Stimulated activated CD8-positive, alpha-beta memory T cell treated with anti-CD3 and anti-CD28 coated beads, Interleukin-15, amount 100 ng/mL, for 48 hours (primary cell): Measurements from ENCODE around the gene POLQ.
A peak's percentile ranks its signal among the peaks of the same experiment; 100 is the strongest.
"Not testable (repeated sequence)": the region's sequence is repeated elsewhere in the genome, so short reads cannot be mapped to it uniquely, and the experiment has no call there.

Source experiments
- DNase-seq, 2 donors: peaks; one replicate each; pipeline ENCODE4 v3.0.0-alpha.2; 2020; ENCODE audit warnings: low read depth in 2 of 2

Gene POLQ

DNA sequence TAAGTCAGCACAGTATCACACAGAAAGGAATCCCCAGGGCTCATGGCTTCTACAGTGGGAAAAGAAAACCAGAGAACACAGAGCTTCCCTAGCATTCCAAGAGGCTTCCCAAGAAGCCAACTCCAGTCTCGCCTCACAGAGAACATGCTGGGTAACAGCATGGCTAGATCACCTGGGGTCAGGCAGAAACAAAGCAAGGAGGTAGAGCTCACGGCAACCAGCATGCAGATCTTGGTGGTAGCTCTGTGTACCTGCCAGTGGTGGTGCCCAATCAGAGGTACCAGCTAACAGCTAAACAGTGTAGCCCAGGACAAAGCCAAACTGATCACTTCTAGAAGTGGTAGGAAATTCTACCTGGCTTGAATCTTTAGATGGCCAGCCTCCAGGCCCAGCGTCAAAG lies 31.3 kb downstream of the POLQ start:
- DNase-seq, result no peak

DNA sequence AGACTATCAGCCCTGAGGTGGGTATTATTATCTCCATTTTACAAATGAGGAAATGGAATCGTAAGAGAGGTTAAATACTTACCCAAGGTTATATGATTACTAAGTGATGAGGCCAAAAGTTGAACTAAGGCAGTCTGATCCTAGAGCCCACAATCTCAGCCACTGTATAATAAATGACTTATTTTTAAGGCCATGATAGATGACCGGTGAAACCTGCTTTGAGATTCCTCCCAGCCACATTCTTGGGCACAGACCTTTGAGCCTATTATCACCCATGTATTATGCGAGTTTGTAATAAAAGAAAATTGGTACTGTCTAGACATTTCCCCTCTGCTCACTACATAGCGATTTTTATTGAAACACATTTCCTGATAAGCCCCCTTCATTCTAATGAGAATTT lies 37.4 kb downstream of the POLQ start:
- no peak for DNase-seq

DNA sequence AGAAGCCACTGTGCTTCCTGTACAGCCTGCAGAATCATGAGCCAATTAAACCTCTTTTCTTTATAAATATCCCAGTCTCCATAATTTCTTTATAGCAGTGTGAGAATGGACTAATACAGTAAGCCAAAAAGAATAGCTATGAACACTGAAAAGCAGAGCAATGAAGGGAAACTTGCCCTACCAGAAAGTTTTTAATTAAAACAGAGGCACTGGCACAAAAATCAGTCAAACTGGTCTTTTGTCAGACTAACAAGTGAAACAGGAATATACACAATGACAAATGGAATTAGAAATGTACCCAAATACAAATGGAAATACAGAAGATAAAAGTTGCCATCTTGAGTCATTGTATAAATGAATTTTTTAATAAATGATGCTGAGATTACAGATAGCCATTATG lies 40.5 kb downstream of the POLQ start:
- no peak for DNase-seq

DNA sequence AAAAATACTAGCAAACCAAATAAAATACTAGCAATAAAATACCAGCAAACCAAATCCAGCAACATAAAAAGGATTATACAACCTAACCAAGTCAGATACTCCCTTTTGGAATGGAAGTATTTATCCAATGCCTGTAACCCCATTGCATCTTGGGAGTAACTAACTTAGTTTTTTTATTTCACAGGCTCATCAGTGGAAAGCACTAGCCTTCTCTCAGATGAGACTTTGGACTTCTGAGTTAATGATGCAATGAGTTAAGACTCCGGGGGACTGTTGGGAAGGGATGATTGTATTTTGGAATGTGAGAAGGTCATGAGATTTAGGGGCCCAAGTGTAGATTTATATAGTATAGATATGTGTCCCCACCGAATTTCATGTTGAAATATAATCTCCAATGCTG lies 41.2 kb downstream of the POLQ start:
- no peak for DNase-seq

DNA sequence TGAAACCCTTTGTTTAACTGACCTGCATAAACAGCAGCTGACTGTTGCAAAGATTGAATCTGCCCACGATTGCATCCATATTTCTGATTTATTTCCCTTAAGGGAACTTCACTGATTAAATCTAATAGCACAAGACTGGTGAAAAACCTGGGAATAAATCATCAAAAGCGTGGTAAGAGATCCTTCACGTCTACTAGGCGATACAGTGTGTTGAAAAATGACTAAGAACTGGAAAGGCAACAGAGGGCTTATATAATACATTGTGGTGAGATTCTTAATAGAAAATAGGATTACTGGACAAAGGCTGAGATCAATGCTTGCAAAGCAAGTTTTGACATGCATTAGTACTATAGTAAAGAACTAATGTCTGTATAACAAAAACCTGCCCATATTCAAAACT lies 49.0 kb downstream of the POLQ start:
- no peak for DNase-seq

DNA sequence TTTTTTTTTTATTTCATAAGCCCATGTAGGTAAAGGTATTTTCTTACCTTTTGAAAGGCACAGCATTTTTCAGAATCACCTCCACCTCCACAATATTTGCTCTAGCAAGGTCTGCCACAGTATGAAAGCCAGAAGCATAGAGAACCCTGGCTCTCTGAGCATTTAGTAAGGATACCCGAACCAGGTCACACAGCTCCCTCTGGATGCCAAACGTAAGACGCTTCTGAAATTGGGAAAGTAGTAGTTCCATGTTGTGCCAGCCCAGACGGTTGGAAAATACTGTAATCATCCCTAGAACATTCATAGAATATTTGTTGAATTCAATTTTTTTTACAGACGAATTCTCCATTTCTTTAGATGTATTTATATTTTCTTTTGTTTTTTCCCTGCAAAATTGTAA lies 52.4 kb downstream of the POLQ start:
- no peak for DNase-seq

DNA sequence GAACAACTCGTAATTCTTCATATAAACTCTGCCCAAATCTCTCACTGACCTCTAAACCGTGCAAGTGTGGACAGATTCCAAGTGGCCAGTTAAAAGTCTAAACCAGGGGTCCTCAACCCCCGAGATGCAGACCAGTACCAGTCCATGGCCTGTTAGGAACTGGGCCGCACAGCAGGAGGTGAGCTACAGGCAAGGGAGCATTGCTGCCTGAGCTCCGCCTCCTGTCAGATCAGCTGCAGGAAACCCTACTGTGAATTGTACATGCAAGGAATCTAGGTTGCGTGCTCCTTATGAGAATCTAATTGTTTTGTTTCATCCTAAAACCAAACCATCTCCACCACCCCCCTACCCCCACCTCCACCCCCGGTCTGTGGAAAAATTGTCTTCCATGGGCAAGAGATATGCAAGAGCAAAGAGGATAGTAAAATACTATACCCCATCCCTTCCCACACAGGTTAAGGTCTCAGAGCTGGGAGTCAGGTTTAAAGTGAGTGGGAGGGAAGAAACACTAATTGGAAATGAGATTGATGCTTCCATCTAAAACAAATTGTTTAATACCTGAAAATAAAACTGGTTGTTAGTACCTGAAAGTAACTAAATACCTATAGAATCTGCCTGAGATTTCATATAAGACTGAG lies 54.0 kb downstream of the POLQ start:
- no peak for DNase-seq

DNA sequence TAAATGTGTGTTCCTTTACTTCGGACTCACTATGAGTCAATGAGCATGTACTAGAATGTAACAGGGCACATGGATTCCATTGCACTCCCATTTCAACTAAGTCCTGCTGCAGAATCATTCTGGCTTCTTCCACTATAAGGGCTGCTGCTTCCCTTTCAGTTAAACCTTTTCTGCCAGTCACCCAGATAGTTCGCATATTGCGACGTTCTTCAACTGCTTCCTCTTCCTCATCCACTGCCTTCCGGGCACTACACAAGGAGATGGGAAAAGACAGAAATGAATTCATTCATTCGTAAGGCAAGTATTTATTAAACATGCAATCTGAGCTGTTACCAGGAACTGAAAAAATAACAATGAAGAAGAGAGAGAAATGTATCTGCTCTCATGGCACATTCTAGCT lies 55.6 kb downstream of the POLQ start:
- DNase-seq, result no peak

DNA sequence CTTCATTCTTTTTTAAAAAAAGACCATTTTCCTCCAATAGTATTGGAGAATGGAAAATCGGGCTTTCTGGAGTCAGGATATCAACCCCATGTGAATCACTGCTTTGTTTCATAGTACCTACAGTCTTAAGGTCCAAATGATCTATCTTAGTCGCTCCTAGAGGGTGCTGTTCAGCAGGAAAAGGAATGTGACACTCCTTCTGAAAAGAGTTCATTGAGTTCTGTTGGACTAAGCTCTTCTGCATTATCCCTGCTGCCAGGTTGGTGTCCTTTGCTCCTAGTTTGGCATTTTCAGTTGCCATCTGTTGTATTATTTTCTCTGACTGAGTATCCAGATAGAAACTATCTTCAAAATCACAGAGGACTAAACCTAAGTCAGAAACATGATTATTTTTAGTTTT lies 57.2 kb downstream of the POLQ start:
- no peak for DNase-seq

DNA sequence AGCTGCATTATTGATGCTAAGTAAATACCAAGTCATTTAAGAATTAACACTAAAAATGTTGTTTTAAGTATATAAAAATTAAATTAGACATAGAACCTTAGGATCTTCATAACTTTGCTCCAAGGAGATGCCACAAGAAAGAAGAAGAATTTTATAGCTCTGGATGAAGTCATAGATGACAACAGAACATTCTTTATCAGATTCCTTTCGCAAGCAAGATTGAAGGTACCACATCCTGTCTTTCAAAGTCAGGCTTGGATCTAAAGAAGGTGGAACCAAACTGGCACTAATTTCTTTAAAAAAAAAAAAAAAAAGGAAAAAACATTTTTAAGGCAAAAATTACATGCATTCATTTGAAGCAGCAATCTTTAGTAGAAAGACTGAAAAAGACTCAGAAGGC lies 62.5 kb downstream of the POLQ start:
- DNase-seq, result no peak

DNA sequence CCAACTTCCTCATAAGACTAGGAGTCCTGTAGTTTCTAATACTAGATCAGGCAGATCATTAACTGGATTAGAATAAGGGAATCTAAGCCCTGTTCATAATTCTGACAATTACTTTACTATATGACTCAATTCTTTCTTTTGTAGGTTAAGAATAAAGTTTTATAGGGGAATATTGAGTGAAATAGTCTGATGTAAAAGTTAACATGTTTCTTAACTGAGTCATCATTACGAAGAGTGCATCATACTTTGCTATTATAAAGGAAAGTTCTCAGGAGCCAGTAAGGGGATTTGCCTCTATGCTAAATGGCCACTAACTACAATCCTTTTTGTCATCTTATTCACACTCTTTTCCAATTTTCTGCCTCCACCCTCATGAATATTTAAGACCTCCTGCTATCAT lies 63.1 kb downstream of the POLQ start:
- no peak for DNase-seq

DNA sequence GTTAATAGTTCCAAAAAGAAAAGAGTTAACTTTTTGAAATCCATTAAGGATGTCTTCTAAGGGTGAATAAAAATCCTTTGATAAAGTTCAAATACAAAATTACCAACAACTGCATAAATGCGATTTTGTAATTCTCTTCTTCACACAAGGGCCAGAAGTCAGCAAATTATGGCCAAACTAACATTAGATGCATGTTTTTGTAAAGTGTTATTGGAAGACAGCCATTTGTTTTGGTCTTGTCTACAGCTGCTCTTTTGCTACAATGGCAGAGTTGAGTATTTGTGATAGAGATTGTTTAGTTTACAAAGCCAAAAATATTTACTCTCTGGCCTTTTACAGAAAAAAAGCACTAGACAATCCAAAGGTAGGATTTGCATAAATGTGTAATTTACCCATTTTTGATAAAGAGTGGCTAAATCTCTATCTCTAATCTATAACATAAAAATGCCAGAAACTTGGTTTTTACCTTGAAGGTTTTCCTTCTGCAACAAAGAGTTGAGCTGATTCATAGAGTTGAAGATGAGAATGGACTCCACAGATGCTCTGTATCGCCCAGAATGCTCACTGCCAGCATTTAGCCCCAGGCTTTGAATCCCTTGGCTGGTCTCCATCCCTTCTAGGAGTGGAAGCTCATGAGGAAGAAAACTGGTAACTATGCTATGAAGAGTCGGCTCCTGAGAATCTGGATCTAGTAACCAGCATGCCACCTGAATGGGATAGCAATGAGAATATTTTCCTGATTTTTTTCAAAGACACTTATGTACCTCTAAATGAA lies 64.5 kb downstream of the POLQ start:
- DNase-seq, result no peak

DNA sequence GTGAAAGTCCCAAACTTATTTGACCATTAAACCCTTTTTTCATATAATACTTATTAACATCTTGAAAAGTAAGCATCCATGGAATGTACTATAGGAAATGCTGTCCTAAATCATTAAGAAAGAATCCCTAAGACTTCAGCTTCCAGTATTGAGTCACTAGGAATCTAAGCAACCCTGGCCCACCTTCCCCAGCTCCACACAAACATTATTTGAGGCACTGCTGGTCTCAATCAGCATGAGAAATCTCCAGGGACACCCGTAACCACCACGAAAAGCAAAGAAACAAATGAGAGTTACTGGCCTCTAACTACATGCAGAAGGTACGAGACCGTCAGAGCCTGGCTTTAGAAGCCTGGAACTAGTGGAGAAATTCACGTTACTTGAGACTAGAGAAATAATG lies 68.2 kb downstream of the POLQ start:
- no peak for DNase-seq

DNA sequence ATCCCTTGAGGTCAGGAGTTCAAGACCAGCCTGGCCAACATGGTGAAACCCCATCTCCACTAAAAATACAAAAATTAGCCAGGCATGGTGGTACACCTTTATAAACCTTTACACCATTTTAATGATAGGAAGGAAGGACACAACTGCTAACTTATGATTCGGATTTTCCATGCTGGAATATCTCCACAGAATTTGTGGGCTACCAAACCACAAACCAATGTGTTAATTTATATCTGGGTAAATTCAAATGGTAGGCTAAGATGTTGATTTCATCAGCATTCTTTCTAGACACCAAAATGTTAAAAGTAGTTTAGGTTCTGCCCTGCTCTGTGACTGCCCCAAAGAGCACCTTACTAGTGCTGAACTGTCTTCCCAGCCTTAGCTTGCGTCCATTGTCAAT lies 72.8 kb downstream of the POLQ start:
- DNase-seq, result no peak

DNA sequence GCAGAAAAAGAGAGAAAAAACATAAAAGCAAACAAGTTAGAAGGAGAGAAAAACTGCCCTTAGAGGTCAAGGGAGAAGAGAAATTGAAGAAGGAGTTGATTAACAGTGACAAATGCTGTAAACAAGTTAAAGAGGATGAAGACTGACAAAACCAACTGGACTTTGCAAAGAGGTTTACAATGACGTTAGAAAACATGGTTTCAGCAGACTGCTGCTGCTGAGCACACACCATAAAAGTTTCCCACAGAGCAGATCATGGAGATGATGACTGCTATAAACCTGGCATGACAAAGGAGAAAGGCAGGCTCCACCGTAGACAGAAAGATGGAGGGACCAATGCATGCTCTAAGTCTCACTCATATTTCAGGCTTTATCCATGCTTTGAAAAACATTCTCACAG lies 78.7 kb downstream of the POLQ start:
- no peak for DNase-seq

DNA sequence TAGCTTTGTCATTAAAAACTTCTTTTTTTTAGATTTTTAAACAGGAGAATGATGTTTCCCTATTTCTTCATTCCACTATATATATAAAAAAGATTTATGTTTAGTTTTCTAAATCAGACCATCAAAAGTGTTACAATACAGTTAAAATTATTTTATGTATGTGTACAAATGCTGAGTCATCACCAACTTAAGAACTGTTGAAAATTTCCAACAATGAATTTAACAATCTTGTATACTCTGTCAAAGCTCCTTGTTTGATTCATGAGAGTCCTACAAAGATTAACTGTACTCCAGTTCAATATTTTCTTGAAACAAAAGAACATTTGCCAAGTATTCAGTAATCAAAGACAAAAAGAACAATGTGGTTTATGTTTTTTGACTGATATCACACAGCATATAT lies 82.0 kb downstream of the POLQ start:
- DNase-seq, result no peak

DNA sequence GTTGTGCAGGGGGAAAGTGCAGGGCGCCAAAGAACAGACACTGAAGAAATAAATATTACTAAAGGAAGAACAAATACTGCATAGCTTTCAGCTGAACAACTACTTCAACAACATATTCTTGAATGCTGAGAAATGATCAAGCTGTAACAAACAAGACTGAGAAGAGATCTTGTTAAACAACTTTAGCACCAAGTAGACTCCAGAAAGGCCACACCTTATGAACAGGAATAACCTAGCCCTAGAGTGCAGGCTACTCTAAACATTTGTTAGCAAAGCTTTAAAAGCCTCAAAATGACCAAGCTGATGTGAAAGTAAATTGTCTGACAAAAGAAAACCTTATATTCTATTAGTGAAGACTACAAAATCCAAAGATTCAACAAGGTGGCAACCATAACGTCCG lies 83.2 kb downstream of the POLQ start:
- no peak for DNase-seq

DNA sequence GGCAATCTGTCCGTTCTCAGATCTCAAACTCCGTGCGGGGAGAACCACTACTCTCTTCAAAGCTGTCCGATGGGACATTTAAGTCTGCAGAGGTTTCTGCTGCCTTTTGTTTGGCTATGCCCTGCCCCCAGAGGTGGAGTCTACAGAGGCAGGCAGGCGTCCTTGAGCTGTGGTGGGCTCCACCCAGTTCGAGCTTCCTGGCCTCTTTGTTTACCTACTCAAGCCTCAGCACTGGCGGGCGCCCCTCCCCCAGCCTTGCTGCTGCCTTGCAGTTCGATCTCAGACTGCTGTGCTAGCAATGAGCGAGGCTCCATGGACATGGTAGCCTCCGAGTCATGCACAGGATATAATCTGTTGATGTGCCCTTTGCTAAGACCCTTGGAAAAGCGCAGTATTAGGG lies 94.0 kb downstream of the POLQ start:
- DNase-seq, result not testable (repeated sequence)

DNA sequence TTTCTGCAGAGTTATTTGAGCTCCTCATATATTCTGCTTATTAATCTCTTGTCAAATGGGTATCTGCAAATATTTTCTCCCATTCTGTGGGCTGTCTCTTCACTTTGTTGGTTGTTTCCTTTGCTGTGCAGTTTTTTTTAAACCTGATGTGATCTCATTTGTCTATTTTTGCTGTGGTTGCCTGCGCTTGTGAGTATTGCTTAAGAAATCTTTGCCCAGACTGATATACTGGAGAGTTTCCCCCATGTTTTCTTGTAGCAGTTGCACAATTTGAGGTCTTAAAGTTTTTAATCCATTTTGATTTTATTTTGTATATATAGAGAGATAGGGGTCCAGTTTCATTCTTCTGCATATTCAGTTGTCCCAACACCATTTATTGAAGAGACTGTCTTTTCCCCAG lies 102.3 kb downstream of the POLQ start:
- no peak for DNase-seq

DNA sequence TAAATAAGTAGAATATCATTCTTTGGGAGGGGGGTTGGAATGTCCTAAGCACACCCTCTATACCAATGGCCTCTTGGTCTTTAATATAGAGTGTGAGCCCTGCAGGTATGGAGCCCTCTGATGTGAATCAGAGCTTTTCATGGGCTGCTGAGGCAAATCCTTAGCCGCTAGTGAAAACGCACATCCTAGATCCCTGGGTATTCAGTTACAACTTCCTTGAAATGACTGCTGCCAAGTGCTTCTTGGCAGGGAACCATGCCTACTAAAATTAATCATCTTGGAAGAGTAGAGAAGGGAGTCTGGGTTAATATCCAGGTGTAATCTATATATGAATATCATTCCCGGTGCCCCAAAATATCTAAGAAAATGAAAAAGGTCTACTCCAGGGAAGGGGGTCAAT lies 109.1 kb downstream of the POLQ start:
- no peak for DNase-seq

DNA sequence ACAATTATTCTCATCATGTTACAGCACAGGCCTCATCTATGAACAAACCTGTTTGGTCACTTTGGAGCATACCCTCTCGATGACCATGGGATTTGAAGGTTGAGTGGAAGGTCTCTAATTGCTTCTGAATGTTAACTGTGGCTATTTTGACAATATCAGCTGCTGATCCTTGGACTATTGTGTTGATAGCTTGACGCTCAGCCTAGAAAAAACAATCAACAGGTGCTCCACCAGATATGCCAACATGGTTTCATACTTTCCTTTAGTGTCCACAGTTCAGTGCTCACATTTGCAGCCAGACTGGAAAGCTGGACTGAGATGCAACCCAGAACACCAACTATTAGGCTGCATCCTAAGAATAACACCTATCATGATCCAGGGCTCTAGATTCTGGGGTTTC lies 109.7 kb downstream of the POLQ start:
- DNase-seq, result no peak

DNA sequence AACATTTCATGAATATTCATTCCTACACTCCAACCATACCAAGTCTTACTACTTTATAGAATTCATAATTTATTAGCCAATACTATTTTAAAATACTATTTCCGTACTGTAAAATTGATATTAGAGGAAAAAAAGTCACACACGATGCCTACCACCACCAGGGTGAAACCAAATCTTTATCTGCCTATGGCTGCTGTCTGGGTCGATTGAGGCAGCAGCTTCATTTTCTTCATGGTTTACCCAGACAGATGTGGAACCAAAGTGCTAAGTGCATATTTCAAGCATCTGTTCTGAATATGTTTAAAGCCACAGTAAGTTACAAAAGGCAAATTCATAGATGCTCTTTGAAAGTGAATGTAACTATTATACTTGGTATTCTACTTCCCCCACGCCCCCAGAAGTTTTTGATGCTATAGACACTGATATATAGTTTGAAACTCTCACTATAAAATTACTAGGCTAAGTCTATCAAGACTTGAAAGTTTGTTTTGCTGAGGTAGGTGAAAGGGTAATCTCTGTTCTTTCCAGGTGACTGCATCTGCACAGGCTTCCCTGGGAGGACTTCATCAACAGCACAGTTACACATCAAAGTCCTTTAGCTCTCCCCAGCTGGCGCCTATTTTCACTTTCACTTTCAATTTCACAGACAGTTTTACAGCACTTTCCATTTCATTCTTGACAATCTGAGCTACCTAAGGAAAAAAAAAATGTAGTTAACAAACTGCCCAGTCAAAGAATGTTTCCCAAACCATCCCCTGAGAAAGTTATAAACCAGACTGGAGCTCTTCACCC lies 113.9 kb downstream of the POLQ start:
- peak in 1 of 2 donors; percentile 16 for DNase-seq

DNA sequence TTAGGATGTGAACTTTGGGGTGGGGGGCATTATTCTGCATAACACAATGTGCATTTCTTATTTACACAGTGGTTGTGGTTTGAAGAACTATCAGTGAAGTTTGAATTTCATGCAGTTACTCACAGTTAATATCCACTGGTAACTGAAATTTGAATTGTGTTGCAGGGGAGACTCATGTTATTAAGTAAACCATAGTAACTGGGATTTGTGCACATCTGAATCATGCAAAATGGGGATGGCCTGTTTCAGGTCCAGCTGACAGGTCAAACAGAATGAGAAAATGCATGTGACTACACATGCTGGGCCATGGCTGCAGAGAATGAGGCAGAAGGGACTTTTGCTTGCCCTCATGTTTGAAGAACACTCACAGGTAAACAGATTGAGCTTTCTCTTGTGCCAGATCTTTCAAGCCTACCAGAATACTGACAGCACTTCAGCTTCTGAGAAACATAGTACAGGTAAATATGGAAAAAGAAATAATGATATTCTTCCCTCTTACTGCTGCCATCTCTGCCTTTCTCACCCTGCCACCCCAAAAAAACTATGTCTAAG lies 115.0 kb downstream of the POLQ start:
- DNase-seq, result no peak
